A549 (cell line): Measurements from ENCODE around the gene SNTB2. TPM values are rescaled to one million over a fixed set of nuclear protein-coding genes. Genes with fewer than 3 reads are reported as not detected.

Experiments used
- ATAC-seq, 2 experiments: fragments of 200-7000 bp in 1 of 2; fragments of >200 bp in 1 of 2; cut with Nextera tagmentation in 1 of 2; cut with Tn5 transposase in 1 of 2; 3 replicates each; pipeline versions ENCODE4 v1.8.0 to v1.9.1; 2018 to 2020; ENCODE audit warnings: mild to moderate bottlenecking in 1 of 2, moderate library complexity in 1 of 2
- CTCF ChIA-PET: fragments of 300-600 bp; sonication (Branson Sonifier 250); formaldehyde crosslinking; extraction: SDS; loops from one replicate; lab custom pipeline; 2021; ENCODE audit warnings: antibody characterized with exemption, inconsistent platforms; lab: Yijun Ruan, JAX
- POLR2A ChIA-PET: fragments of 350-600 bp; formaldehyde crosslinking; extraction: SDS; loops from one replicate; lab custom pipeline; 2021; ENCODE audit warnings: antibody characterized with exemption, inconsistent platforms; lab: Yijun Ruan, JAX
- DNase-seq, 2 experiments: peaks; one replicate each; pipeline versions ENCODE4 v3.0.0 to v3.0.0-alpha.2; 2011 to 2016; ENCODE audit warnings: low read depth in 1 of 2, low spot score in 1 of 2
- FAIRE-seq: peaks from 2 replicates; lab custom pipeline; 2011; peaks lifted over from hg19 to GRCh38; lab: Jason Lieb, UNC
- H3K27ac ChIP-seq, 2 experiments: fragments of >200 bp; sonication (Bioruptor Twin); formaldehyde crosslinking; 3 replicates each; pipeline ENCODE4 v1.5.1; 2016 to 2017
- H3K4me1 ChIP-seq: fragments of >200 bp; sonication (Bioruptor Twin); formaldehyde crosslinking; 3 replicates; pipeline ENCODE4 v1.6.1; 2016
- H3K4me2 ChIP-seq: fragments of >200 bp; sonication (Bioruptor Twin); formaldehyde crosslinking; 3 replicates; pipeline ENCODE4 v1.6.1; 2016
- H3K4me3 ChIP-seq: fragments of >200 bp; sonication (Bioruptor Twin); formaldehyde crosslinking; 3 replicates; pipeline ENCODE4 v1.5.1; 2016
- H3K9me3 ChIP-seq: fragments of >200 bp; sonication (Bioruptor Twin); formaldehyde crosslinking; 3 replicates; pipeline ENCODE4 v1.6.1; 2016
- ATOH8 ChIP-seq: fragments of 250-450 bp; sonication (Bioruptor Pico); IDR thresholded peaks from 2 replicates; pipeline ENCODE4 v1.5.0; 2020; ENCODE audit warnings: low read depth, mild to moderate bottlenecking, moderate library complexity
- BHLHE40 ChIP-seq: IDR thresholded peaks from 2 replicates; pipeline ENCODE4 v1.6.1; 2012; ENCODE audit warnings: low read depth, low read length, inconsistent platforms
- CBX2 ChIP-seq: fragments of 200-600 bp; sonication (generic); IDR thresholded peaks from 2 replicates; pipeline ENCODE4 v1.6.1; 2016; ENCODE audit warnings: low read depth, mild to moderate bottlenecking, borderline replicate concordance
- ESRRA ChIP-seq: fragments of 150-350 bp; IDR thresholded peaks from 2 replicates; pipeline ENCODE4 v1.6.1; 2014; ENCODE audit warnings: mild to moderate bottlenecking, low read length, borderline replicate concordance
- FOSB ChIP-seq: fragments of 250-450 bp; sonication (Bioruptor Pico); IDR thresholded peaks from 2 replicates; pipeline ENCODE4 v1.5.0; 2020; ENCODE audit warnings: mild to moderate bottlenecking, moderate library complexity
- FOSL2 ChIP-seq, 2 experiments: fragments of 450-650 bp in 1 of 2; fragments of >200 bp in 1 of 2; sonication (Bioruptor Twin) in 1 of 2; formaldehyde crosslinking; IDR thresholded peaks; 2 replicates each; pipeline versions ENCODE4 v1.5.0 to v1.6.1; 2016 to 2020; ENCODE audit warnings: mild to moderate bottlenecking in 1 of 2, moderate library complexity in 1 of 2
- GATA3 ChIP-seq: IDR thresholded peaks from 2 replicates; pipeline ENCODE4 v1.6.1; 2012; ENCODE audit warnings: borderline replicate concordance
- HEYL ChIP-seq: fragments of 250-450 bp; sonication (Bioruptor Pico); IDR thresholded peaks from 2 replicates; pipeline ENCODE4 v1.8.0; 2021; ENCODE audit warnings: mild to moderate bottlenecking, moderate library complexity
- HOXA7 ChIP-seq: fragments of 250-450 bp; sonication (Bioruptor Pico); IDR thresholded peaks from 2 replicates; pipeline ENCODE4 v1.5.0; 2020; ENCODE audit warnings: mild to moderate bottlenecking, moderate library complexity
- JUNB ChIP-seq: fragments of >200 bp; sonication (Bioruptor Twin); formaldehyde crosslinking; IDR thresholded peaks from 2 replicates; pipeline ENCODE4 v1.6.1; 2016
- KDM5A ChIP-seq: fragments of 200-600 bp; sonication (generic); IDR thresholded peaks from 2 replicates; pipeline ENCODE4 v1.6.1; 2016; ENCODE audit warnings: antibody characterized with exemption, mild to moderate bottlenecking
- MYC ChIP-seq: IDR thresholded peaks from 2 replicates; pipeline ENCODE4 v1.6.1; 2012; ENCODE audit warnings: mild to moderate bottlenecking, inconsistent platforms, low read length, improper control_type of control experiment, borderline replicate concordance
- NFE2L2 ChIP-seq: fragments of 150-350 bp; conservative IDR thresholded peaks from 2 replicates; pipeline ENCODE4 v1.6.1; 2014; ENCODE audit warnings: low read length
- NR3C1 ChIP-seq: fragments of >200 bp; sonication (Bioruptor Twin); formaldehyde crosslinking; IDR thresholded peaks from 3 replicates; pipeline ENCODE4 v1.6.1; 2017
- RAD21 ChIP-seq, 2 experiments: fragments of >200 bp in 1 of 2; sonication (Bioruptor Twin) in 1 of 2; formaldehyde crosslinking in 1 of 2; IDR thresholded peaks in 1 of 2; conservative IDR thresholded peaks in 1 of 2; 2 replicates in 1 of 2; 3 replicates in 1 of 2; pipeline ENCODE4 v1.6.1; 2012 to 2018; ENCODE audit warnings: inconsistent platforms in 1 of 2
- RARB ChIP-seq: fragments of 250-450 bp; sonication (Bioruptor Pico); IDR thresholded peaks from 2 replicates; pipeline ENCODE4 v1.8.0; 2021; ENCODE audit warnings: mild to moderate bottlenecking, moderate library complexity
- RFX5 ChIP-seq: fragments of 450-650 bp; IDR thresholded peaks from 2 replicates; pipeline ENCODE4 v1.7.1; 2014; ENCODE audit warnings: antibody characterized with exemption, mild to moderate bottlenecking, moderate library complexity
- RNF2 ChIP-seq: fragments of 200-600 bp; sonication (generic); IDR thresholded peaks from 2 replicates; pipeline ENCODE4 v1.6.1; 2016; ENCODE audit warnings: low read depth, mild to moderate bottlenecking, antibody characterized with exemption, moderate library complexity, borderline replicate concordance
- SMC3 ChIP-seq: fragments of >200 bp; sonication (Bioruptor Twin); formaldehyde crosslinking; IDR thresholded peaks from 3 replicates; pipeline ENCODE4 v1.6.1; 2018; ENCODE audit warnings: inconsistent platforms
- SREBF2 ChIP-seq: fragments of 450-650 bp; IDR thresholded peaks from 2 replicates; pipeline ENCODE4 v1.6.1; 2014; ENCODE audit warnings: mild to moderate bottlenecking, moderate library complexity
- WGBS: methylation state at CpG from one replicate; pipeline ENCODE4 v1.1.6; 2017; ENCODE audit errors: missing lambda C conversion rate; 5-methylcytosine and 5-hydroxymethylcytosine counted together
- polyA plus RNA-seq, 4 experiments: library from polyadenylated mRNA; depleted of rRNA in 3 of 4; stranded (reverse); fragments of >200 nt; fragmentation: RNase III in 1 of 4; extraction: RNeasy Plus Mini Kit Qiagen cat#74134 plus additional on column Dnase treatment in 1 of 4; gene quantifications; 2 replicates in 3 of 4; 3 replicates in 1 of 4; pipeline ENCODE4 v1.2.3, GENCODE V29; 2011 to 2017
- TF ChIP-seq, protein P1 (sequence below): fragments of >200 bp; sonication (Bioruptor Twin); formaldehyde crosslinking; IDR thresholded peaks from 3 replicates; pipeline ENCODE4 v1.6.1; 2016

SNTB2 gene
- polyA plus RNA-seq, 2 of the 4 experiments (the other 2 are of a cell fraction), result 7.8 to 20.8 TPM

- no peak for ATAC-seq
- DNase-seq, result no peak
- Histone ChIP-seq H3K27ac (no peak overlapping the region), H3K4me2 (peak overlapping the region; percentile 99), H3K9me3 (no peaks in the 10 kb centered on the region), H3K4me3 (no peak overlapping the region), H3K4me1 (peaks cover 40% of the 10 kb centered on the region)
- ChIA-PET POLR2A (interaction anchor here (1.1 to 1.7 kb wide), 2 partner anchors 8 to 400 kb away, joined by 4 to 6 read pairs; partner anchors contain the start of gene NQO1), CTCF (interaction anchor here (0.6 to 8.9 kb wide), 5 partner anchors 11 to 798 kb away, joined by 3 to 44 read pairs (median 5); partner anchors contain the start of genes COG8, NIP7 and VPS4A)
- TF ChIP-seq, protein P1, sequence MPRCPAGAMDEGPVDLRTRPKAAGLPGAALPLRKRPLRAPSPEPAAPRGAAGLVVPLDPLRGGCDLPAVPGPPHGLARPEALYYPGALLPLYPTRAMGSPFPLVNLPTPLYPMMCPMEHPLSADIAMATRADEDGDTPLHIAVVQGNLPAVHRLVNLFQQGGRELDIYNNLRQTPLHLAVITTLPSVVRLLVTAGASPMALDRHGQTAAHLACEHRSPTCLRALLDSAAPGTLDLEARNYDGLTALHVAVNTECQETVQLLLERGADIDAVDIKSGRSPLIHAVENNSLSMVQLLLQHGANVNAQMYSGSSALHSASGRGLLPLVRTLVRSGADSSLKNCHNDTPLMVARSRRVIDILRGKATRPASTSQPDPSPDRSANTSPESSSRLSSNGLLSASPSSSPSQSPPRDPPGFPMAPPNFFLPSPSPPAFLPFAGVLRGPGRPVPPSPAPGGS, result no peak
- no peak for TF ChIP-seq HOXA7
- no peak for TF ChIP-seq KDM5A
- TF ChIP-seq RFX5, result no peak
- TF ChIP-seq RNF2, result no peak
- no peak for TF ChIP-seq CBX2
- TF ChIP-seq HEYL (CRISPR knock-in tag), result no peak
- no peak for TF ChIP-seq SREBF2
- TF ChIP-seq GATA3, result no peak
- TF ChIP-seq RARB, result no peak
- no peak for TF ChIP-seq ATOH8
- no peak for TF ChIP-seq FOSL2 (IDR thresholded peaks at IDR 0.05)
- TF ChIP-seq FOSL2 (CRISPR knock-in tag; IDR thresholded peaks at IDR 0.05), result no peak
- WGBS, result 70% methylated on average over 7 of the region's 7 CpGs
- FAIRE-seq, result no peak
Measured at GRCh38 chr16:69326172-69326873, 139.4 kb downstream of the SNTB2 start.

DNA sequence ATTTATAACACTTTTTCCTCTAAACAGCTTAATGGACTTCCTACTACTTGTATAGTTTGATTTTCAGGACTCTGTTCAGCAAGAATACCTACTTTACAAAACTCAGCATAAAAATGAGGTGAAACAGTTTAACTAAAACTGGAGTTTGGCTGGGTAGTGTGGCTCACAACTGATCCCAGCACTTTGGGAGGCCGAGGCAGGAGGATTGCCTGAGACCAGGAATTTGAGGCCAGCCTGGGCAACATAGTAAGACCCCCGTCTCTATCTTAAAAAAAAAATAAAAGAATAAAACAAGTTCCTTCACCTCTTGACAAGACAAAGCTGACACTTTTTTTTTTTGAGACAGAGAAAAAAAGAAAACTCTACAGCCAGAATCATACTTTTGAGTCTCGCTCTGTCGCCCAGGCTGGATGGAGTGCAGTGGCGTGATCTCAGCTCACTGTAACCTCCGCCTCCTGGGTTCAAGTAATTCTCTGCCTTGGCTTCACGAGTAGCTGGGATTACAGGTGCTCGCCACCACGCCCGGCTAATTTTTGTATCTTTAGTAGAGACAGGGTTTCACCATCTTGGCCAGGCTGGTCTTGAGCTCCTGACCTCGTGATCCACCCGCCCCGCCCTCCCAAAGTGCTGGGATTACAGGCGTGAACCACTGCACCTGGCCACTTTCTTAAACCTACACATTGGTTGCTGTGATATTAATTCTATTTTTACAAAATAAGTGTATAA lies 140.8 kb downstream of the SNTB2 start:
- no peak for FAIRE-seq

More for the DNA sequence above, 140.8 kb downstream of the SNTB2 start:
- DNase-seq (no peak), ATAC-seq (no peak)
- H3K4me2 ChIP-seq, result peak overlapping the region; percentile 99
- TF ChIP-seq FOSL2 (IDR thresholded peaks at IDR 0.05) (no peak), FOSL2 (CRISPR knock-in tag; IDR thresholded peaks at IDR 0.05) (no peak), JUNB (no peak), NR3C1 (no peak), RAD21 (conservative IDR thresholded peaks at IDR 0.05 in 1 of 2, IDR thresholded peaks at IDR 0.05 in 1 of 2) (no peak), MYC (no peak), BHLHE40 (no peak), FOSB (CRISPR knock-in tag) (no peak), NFE2L2 (no peak), ESRRA (no peak), HEYL (CRISPR knock-in tag) (no peak), SMC3 (no peak)
- TF ChIP-seq, protein P1, result no peak
- ChIA-PET CTCF (interaction anchor here (0.6 to 8.9 kb wide), 5 partner anchors 9 to 603 kb away, joined by 3 to 44 read pairs (median 5); partner anchors contain the start of genes COG8, NIP7 and VPS4A), POLR2A (interaction anchor here (0.6 to 0.7 kb wide), 2 partner anchors 40 to 251 kb away, joined by 5 to 6 read pairs; no protein-coding TSS in a partner anchor)
- peak overlapping the region in 1 of 2 experiments; percentile 94; a peak in 2 of 6 replicates for H3K27ac ChIP-seq
- H3K9me3 ChIP-seq, result no peaks in the 10 kb centered on the region
- H3K4me1 ChIP-seq, result peaks cover 43% of the 10 kb centered on the region
- WGBS, result 89% methylated on average over 13 of the region's 14 CpGs
- H3K4me3 ChIP-seq, result no peak overlapping the region
